Endometrial microvascular endothelial cells (primary cell): ENCODE measurements around the gene SPAAR. TPM values are rescaled to one million over a fixed set of nuclear protein-coding genes. Genes with fewer than 3 reads are reported as not detected.
"Not testable (repeated sequence)": the region's sequence is repeated elsewhere in the genome, so short reads cannot be mapped to it uniquely, and the experiment has no call there.

ENCODE experiments used
- in situ Hi-C: cut with HindIII; loops from 2 replicates; pipeline ENCODE4 v1.10.0; 2017; ENCODE audit warnings: low sequenced_read_pairs, low pct_unique_long_range_greater_than_20kb; ENCODE audit errors: inconsistent ontology term
- total RNA-seq: library from RNA; depleted of rRNA; stranded (reverse); fragments of >200 nt; gene quantifications from one replicate; pipeline ENCODE4 v1.2.3, GENCODE V29; 2015; ENCODE audit errors: inconsistent ontology term

SPAAR gene
- total RNA-seq, 1 donor from 2014 or later: 34.1 TPM

GRCh38 chr9:35914301-35914807 lies 5.1 kb downstream of the SPAAR start:
- in situ Hi-C loops: no loop called here

GRCh38 chr9:35915681-35916294 lies 6.5 kb downstream of the SPAAR start:
- in situ Hi-C loops: no loop called here

GRCh38 chr9:35917261-35917660 lies 8.0 kb downstream of the SPAAR start:
- in situ Hi-C loops: no loop called here

GRCh38 chr9:35918780-35919179 lies 9.5 kb downstream of the SPAAR start:
- in situ Hi-C loops: no loop called here

GRCh38 chr9:35919212-35920008 lies 10.1 kb downstream of the SPAAR start:
- in situ Hi-C loops: no loop called here

- in situ Hi-C loops: no loop called here
Measured at GRCh38 chr9:35920051-35920620, 10.8 kb downstream of the SPAAR start.

- in situ Hi-C loops: no loop called here
Measured at GRCh38 chr9:35923598-35923926, 14.3 kb downstream of the SPAAR start.

GRCh38 chr9:35923927-35924763 lies 14.9 kb downstream of the SPAAR start:
- in situ Hi-C loops: no loop called here

- in situ Hi-C loops: no loop called here
Measured at GRCh38 chr9:35928591-35929452, 19.5 kb downstream of the SPAAR start.

- in situ Hi-C loops: no loop called here
Measured at GRCh38 chr9:35929453-35929718, 20.1 kb downstream of the SPAAR start.

GRCh38 chr9:35930521-35930920 lies 21.2 kb downstream of the SPAAR start:
- in situ Hi-C loops: no loop called here

GRCh38 chr9:35930989-35931388 lies 21.7 kb downstream of the SPAAR start:
- in situ Hi-C loops: no loop called here

GRCh38 chr9:35932735-35933134 lies 23.4 kb downstream of the SPAAR start:
- in situ Hi-C loops: no loop called here

GRCh38 chr9:35933550-35934067 lies 24.3 kb downstream of the SPAAR start:
- in situ Hi-C loops: no loop called here

- in situ Hi-C loops: not testable (repeated sequence)
Measured at GRCh38 chr9:35934069-35934468, 24.8 kb downstream of the SPAAR start.

- in situ Hi-C loops: no loop called here
Measured at GRCh38 chr9:35935261-35935660, 26.0 kb downstream of the SPAAR start.

GRCh38 chr9:35935755-35936509 lies 26.6 kb downstream of the SPAAR start:
- in situ Hi-C loops: no loop called here

GRCh38 chr9:35937227-35937626 lies 27.9 kb downstream of the SPAAR start:
- in situ Hi-C loops: no loop called here
